Measurements from ENCODE around the gene IFI35.
"Not testable (repeated sequence)": the region's sequence is repeated elsewhere in the genome, so short reads cannot be mapped to it uniquely, and the experiment has no call there.

The IFI35 gene

GRCh38 chr17:42997984-42998938, 8.3 kb upstream of the IFI35 start, which contains the start of gene RPL27:
RPL27 (plus strand) TSS chr17:42998419; CDS start chr17:42998751, 332 bp downstream.
- DNase-seq (ENCODE audit: low read depth): peak; percentile 100

- no peak for DNase-seq (ENCODE audit: low read depth)
Measured at GRCh38 chr17:42999003-42999525, 7.5 kb upstream of the IFI35 start.

GRCh38 chr17:43000894-43001293, 5.7 kb upstream of the IFI35 start:
- DNase-seq (ENCODE audit: low read depth): not testable (repeated sequence)

GRCh38 chr17:43003542-43004172, 2.9 kb upstream of the IFI35 start:
- no peak for DNase-seq (ENCODE audit: low read depth)

GRCh38 chr17:43010667-43011308, 4.2 kb downstream of the IFI35 start:
- DNase-seq (ENCODE audit: low read depth): no peak

- no peak for DNase-seq (ENCODE audit: low read depth)
Measured at GRCh38 chr17:43011728-43012472, 5.3 kb downstream of the IFI35 start.

GRCh38 chr17:43013296-43013695, 6.7 kb downstream of the IFI35 start:
- no peak for DNase-seq (ENCODE audit: low read depth)

- DNase-seq (ENCODE audit: low read depth): no peak
Measured at GRCh38 chr17:43014020-43014648, 7.5 kb downstream of the IFI35 start.

- no peak for DNase-seq (ENCODE audit: low read depth)
Measured at GRCh38 chr17:43014649-43015542, 8.3 kb downstream of the IFI35 start.

- no peak for DNase-seq (ENCODE audit: low read depth)
Measured at GRCh38 chr17:43015579-43015978, 9.0 kb downstream of the IFI35 start.

- no peak for DNase-seq (ENCODE audit: low read depth)
Measured at GRCh38 chr17:43016216-43016615, 9.6 kb downstream of the IFI35 start.

GRCh38 chr17:43018008-43018853, 11.6 kb downstream of the IFI35 start:
- DNase-seq (ENCODE audit: low read depth): no peak

GRCh38 chr17:43018932-43019331, 12.3 kb downstream of the IFI35 start:
- no peak for DNase-seq (ENCODE audit: low read depth)

- no peak for DNase-seq (ENCODE audit: low read depth)
Measured at GRCh38 chr17:43019418-43019817, 12.8 kb downstream of the IFI35 start.

GRCh38 chr17:43020030-43020621, 13.5 kb downstream of the IFI35 start:
- DNase-seq (ENCODE audit: low read depth): no peak

GRCh38 chr17:43020789-43021740, 14.5 kb downstream of the IFI35 start:
- DNase-seq (ENCODE audit: low read depth): peak; percentile 51

GRCh38 chr17:43021741-43022512, 15.3 kb downstream of the IFI35 start, which contains the start of gene VAT1:
VAT1 (minus strand) TSS chr17:43022385; CDS start chr17:43022322, 63 bp downstream.
- no peak for DNase-seq (ENCODE audit: low read depth)

All from fibroblast of the conjunctiva (primary cell).